ENCODE measurements around the gene OOSP4B.
"Not testable (repeated sequence)": the region's sequence is repeated elsewhere in the genome, so short reads cannot be mapped to it uniquely, and the experiment has no call there.

Gene OOSP4B

GRCh38 chr11:60059521-60060240 is 42.7 kb downstream of the OOSP4B start:
- DNase-seq (ENCODE audit: low read depth in 2 of 2), result no peak

GRCh38 chr11:60064111-60064510 is 47.1 kb downstream of the OOSP4B start:
- no peak for DNase-seq (ENCODE audit: low read depth in 2 of 2)

- no peak for DNase-seq (ENCODE audit: low read depth in 2 of 2)
These were observed 48.8 kb downstream of the OOSP4B start for GRCh38 chr11:60065801-60066200.

- no peak for DNase-seq (ENCODE audit: low read depth in 2 of 2)
These were observed 52.5 kb downstream of the OOSP4B start for GRCh38 chr11:60069450-60069849.

GRCh38 chr11:60071644-60072043 is 54.7 kb downstream of the OOSP4B start:
- DNase-seq (ENCODE audit: low read depth in 2 of 2), result not testable (repeated sequence)

GRCh38 chr11:60077216-60077817 is 60.3 kb downstream of the OOSP4B start:
- DNase-seq (ENCODE audit: low read depth in 2 of 2), result no peak

GRCh38 chr11:60077981-60078380 is 61.0 kb downstream of the OOSP4B start:
- DNase-seq (ENCODE audit: low read depth in 2 of 2), result no peak

- no peak for DNase-seq (ENCODE audit: low read depth in 2 of 2)
These were observed 61.8 kb downstream of the OOSP4B start for GRCh38 chr11:60078745-60079144.

DNA sequence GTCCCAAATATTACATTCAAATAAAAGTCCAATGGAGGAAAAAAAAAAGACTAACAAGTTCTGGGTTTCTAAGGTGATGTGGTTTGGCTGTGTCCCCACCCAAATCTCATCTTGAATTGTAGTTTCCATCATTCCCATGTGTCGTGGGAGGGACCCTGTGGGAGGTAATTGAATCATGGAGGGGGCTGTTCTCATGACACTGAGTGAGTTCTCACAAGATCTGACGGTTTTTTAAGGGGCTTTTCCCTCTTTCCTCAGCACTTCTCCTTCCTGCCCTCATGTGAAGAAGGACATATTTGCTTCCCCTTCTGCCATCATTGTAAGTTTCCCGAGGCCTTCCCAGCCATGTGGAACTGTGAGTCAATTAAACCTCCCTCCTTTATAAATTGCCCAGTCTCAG is 63.6 kb downstream of the OOSP4B start:
- no peak for DNase-seq (ENCODE audit: low read depth in 2 of 2)

Data from stimulated activated CD8-positive, alpha-beta memory T cell treated with anti-CD3 and anti-CD28 coated beads, Interleukin-15, amount 100 ng/mL, for 4 hours (primary cell).